ENCODE results near the gene ARL10.

ARL10 gene

GRCh38 chr5:176408590-176408989 is 43.3 kb downstream of the ARL10 start:
- TF ChIP-seq POLR2AphosphoS5 (IDR thresholded peaks at IDR 0.05; ENCODE audit: low read depth, low read length): no peak
- TF ChIP-seq POLR2A (IDR thresholded peaks at IDR 0.05; ENCODE audit: low read depth, low read length): no peak
- TF ChIP-seq TAF1 (IDR thresholded peaks at IDR 0.05; ENCODE audit: borderline replicate concordance, low read depth, low read length): no peak
- DNase-seq (ENCODE audit: insufficient read length): no peak
- no peak for FAIRE-seq

GRCh38 chr5:176409765-176410164 is 44.5 kb downstream of the ARL10 start:
- FAIRE-seq (no peak), DNase-seq (ENCODE audit: insufficient read length) (no peak)
- TF ChIP-seq POLR2AphosphoS5 (IDR thresholded peaks at IDR 0.05; ENCODE audit: low read depth, low read length): no peak
- no peak for TF ChIP-seq POLR2A (IDR thresholded peaks at IDR 0.05; ENCODE audit: low read depth, low read length)
- TF ChIP-seq TAF1 (IDR thresholded peaks at IDR 0.05; ENCODE audit: borderline replicate concordance, low read depth, low read length): no peak

GRCh38 chr5:176410486-176411180 is 45.3 kb downstream of the ARL10 start:
- DNase-seq (ENCODE audit: insufficient read length) (no peak), FAIRE-seq (no peak)
- TF ChIP-seq POLR2AphosphoS5 (IDR thresholded peaks at IDR 0.05; ENCODE audit: low read depth, low read length): no peak
- TF ChIP-seq POLR2A (IDR thresholded peaks at IDR 0.05; ENCODE audit: low read depth, low read length): no peak
- TF ChIP-seq TAF1 (IDR thresholded peaks at IDR 0.05; ENCODE audit: borderline replicate concordance, low read depth, low read length): no peak

GRCh38 chr5:176412517-176413254 is 47.4 kb downstream of the ARL10 start:
- no peak for DNase-seq (ENCODE audit: insufficient read length)
- FAIRE-seq: no peak
- no peak for TF ChIP-seq POLR2AphosphoS5 (IDR thresholded peaks at IDR 0.05; ENCODE audit: low read depth, low read length)

GRCh38 chr5:176413255-176413565 is 47.9 kb downstream of the ARL10 start:
- TF ChIP-seq POLR2A (IDR thresholded peaks at IDR 0.05; ENCODE audit: low read depth, low read length) (no peak), TAF1 (IDR thresholded peaks at IDR 0.05; ENCODE audit: borderline replicate concordance, low read depth, low read length) (no peak), POLR2AphosphoS5 (IDR thresholded peaks at IDR 0.05; ENCODE audit: low read depth, low read length) (no peak)
- DNase-seq (ENCODE audit: insufficient read length): no peak
- FAIRE-seq: no peak

- TF ChIP-seq TAF1 (IDR thresholded peaks at IDR 0.05; ENCODE audit: borderline replicate concordance, low read depth, low read length): no peak
- TF ChIP-seq POLR2AphosphoS5 (IDR thresholded peaks at IDR 0.05; ENCODE audit: low read depth, low read length): no peak
- no peak for TF ChIP-seq POLR2A (IDR thresholded peaks at IDR 0.05; ENCODE audit: low read depth, low read length)
- no peak for FAIRE-seq
These were observed 48.5 kb downstream of the ARL10 start for GRCh38 chr5:176413709-176414191.

GRCh38 chr5:176414704-176415103 is 49.4 kb downstream of the ARL10 start:
- DNase-seq (ENCODE audit: insufficient read length): no peak
- no peak for FAIRE-seq
- TF ChIP-seq POLR2AphosphoS5 (IDR thresholded peaks at IDR 0.05; ENCODE audit: low read depth, low read length) (no peak), TAF1 (IDR thresholded peaks at IDR 0.05; ENCODE audit: borderline replicate concordance, low read depth, low read length) (no peak), POLR2A (IDR thresholded peaks at IDR 0.05; ENCODE audit: low read depth, low read length) (no peak)

More at GRCh38 chr5:176413709-176414191, 48.5 kb downstream of the ARL10 start:
- no peak for DNase-seq (ENCODE audit: insufficient read length)

- no peak for FAIRE-seq
- no peak for DNase-seq (ENCODE audit: insufficient read length)
- TF ChIP-seq POLR2A (IDR thresholded peaks at IDR 0.05; ENCODE audit: low read depth, low read length) (no peak), TAF1 (IDR thresholded peaks at IDR 0.05; ENCODE audit: borderline replicate concordance, low read depth, low read length) (no peak), POLR2AphosphoS5 (IDR thresholded peaks at IDR 0.05; ENCODE audit: low read depth, low read length) (no peak)
These were observed 50.1 kb downstream of the ARL10 start for GRCh38 chr5:176415240-176415951.

- no peak for TF ChIP-seq TAF1 (IDR thresholded peaks at IDR 0.05; ENCODE audit: borderline replicate concordance, low read depth, low read length)
- peak; percentile 64; the same call in 1 of the 2 replicates for TF ChIP-seq POLR2A (IDR thresholded peaks at IDR 0.05; ENCODE audit: low read depth, low read length)
- no peak for TF ChIP-seq POLR2AphosphoS5 (IDR thresholded peaks at IDR 0.05; ENCODE audit: low read depth, low read length)
- peak; percentile 90 for DNase-seq (ENCODE audit: insufficient read length)
- FAIRE-seq: peak; percentile 93
These were observed 51.0 kb downstream of the ARL10 start, which contains the start of gene CLTB for GRCh38 chr5:176415952-176416924. Gene CLTB (minus strand): TSS chr5:176416539. CDS start chr5:176416363, 176 bp downstream.

GRCh38 chr5:176416965-176417364 is 51.7 kb downstream of the ARL10 start:
- FAIRE-seq (no peak), DNase-seq (ENCODE audit: insufficient read length) (no peak)
- TF ChIP-seq POLR2AphosphoS5 (IDR thresholded peaks at IDR 0.05; ENCODE audit: low read depth, low read length): no peak
- TF ChIP-seq TAF1 (IDR thresholded peaks at IDR 0.05; ENCODE audit: borderline replicate concordance, low read depth, low read length): no peak
- no peak for TF ChIP-seq POLR2A (IDR thresholded peaks at IDR 0.05; ENCODE audit: low read depth, low read length)

Measured in GM12892 (cell line).